Panc1 (cell line): ENCODE results near the gene FAN1. TPM values are rescaled to one million over a fixed set of nuclear protein-coding genes. Genes with fewer than 3 reads are reported as not detected.

ENCODE experiments used
- ATAC-seq: fragments of 200-7000 bp; cut with Tn5 transposase; 2 replicates; pipeline ENCODE4 v1.9.1; 2020; ENCODE audit warnings: mild to moderate bottlenecking, moderate library complexity
- BruUV-seq: library from RNA; stranded (reverse); fragments of 400-500 nt; replicated peaks from 2 replicates; lab custom pipeline; 2021; lab: Mats Ljungman, UMichigan
- CTCF ChIA-PET: fragments of 300-600 bp; sonication (Branson Sonifier 250); formaldehyde crosslinking; loops from one replicate; lab custom pipeline; 2022; ENCODE audit warnings: antibody characterized with exemption; lab: Charles Lee
- POLR2A ChIA-PET: fragments of 300-600 bp; sonication (Branson Sonifier 250); formaldehyde crosslinking; loops from one replicate; lab custom pipeline; 2022; ENCODE audit warnings: antibody characterized with exemption; lab: Charles Lee
- DNase-seq: peaks from one replicate; pipeline ENCODE4 v3.0.0-alpha.2; 2010; ENCODE audit warnings: low read depth, low spot score
- H3K27ac ChIP-seq: 2 replicates; pipeline ENCODE4 v1.5.1; 2011; ENCODE audit warnings: mild to moderate bottlenecking, low read length, inconsistent platforms
- H3K27me3 ChIP-seq: fragments of 200-500 bp; sonication (Bioruptor generic); 2 replicates; pipeline ENCODE4 v1.6.0; 2014; ENCODE audit warnings: low read length, inconsistent platforms; ENCODE audit not compliant: control insufficient read depth, insufficient read depth
- H3K36me3 ChIP-seq: fragments of 200-500 bp; sonication (Bioruptor generic); 2 replicates; pipeline ENCODE4 v1.5.1; 2014; ENCODE audit warnings: inconsistent platforms, mild to moderate bottlenecking, low read length, moderate library complexity; ENCODE audit not compliant: control insufficient read depth, insufficient read depth
- H3K4me1 ChIP-seq: 2 replicates; pipeline ENCODE4 v1.5.1; 2011; ENCODE audit warnings: inconsistent platforms, mild to moderate bottlenecking, low read length, moderate library complexity; ENCODE audit not compliant: control insufficient read depth, insufficient read depth
- H3K4me3 ChIP-seq, 2 experiments: 2 replicates each; pipeline ENCODE4 v1.5.1; 2011 to 2012; ENCODE audit warnings: low read depth in 2 of 2, low read length in 2 of 2, mild to moderate bottlenecking in 2 of 2, inconsistent platforms in 1 of 2, moderate library complexity in 1 of 2
- H3K9me3 ChIP-seq: fragments of 200-500 bp; sonication (Bioruptor generic); 2 replicates; pipeline ENCODE4 v1.5.1; 2014; ENCODE audit warnings: low read depth, mild to moderate bottlenecking, inconsistent platforms, low read length, moderate library complexity; ENCODE audit not compliant: control insufficient read depth, insufficient read depth
- CTCF ChIP-seq: fragments of 450-650 bp; IDR thresholded peaks from 2 replicates; pipeline ENCODE4 v1.5.1; 2017; ENCODE audit warnings: mild to moderate bottlenecking
- POLR2AphosphoS5 ChIP-seq: IDR thresholded peaks from 2 replicates; pipeline ENCODE4 v1.6.1; 2012; ENCODE audit warnings: mild to moderate bottlenecking, low read depth, low read length, moderate library complexity
- REST ChIP-seq, 2 experiments: IDR thresholded peaks; 2 replicates each; pipeline ENCODE4 v1.6.1; 2011 to 2012; ENCODE audit warnings: low read depth in 2 of 2, control low read depth in 1 of 2, low read length in 1 of 2, mild to moderate bottlenecking in 1 of 2, moderate library complexity in 1 of 2; ENCODE audit not compliant: insufficient read depth in 1 of 2
- SIN3A ChIP-seq: IDR thresholded peaks from 2 replicates; pipeline ENCODE4 v1.6.1; 2012; ENCODE audit warnings: low read depth, mild to moderate bottlenecking, low read length, moderate library complexity, borderline replicate concordance; ENCODE audit not compliant: insufficient read depth
- TCF7L2 ChIP-seq: IDR thresholded peaks from 2 replicates; pipeline ENCODE4 v1.6.1; 2011; ENCODE audit warnings: mild to moderate bottlenecking, low read depth, low read length, inconsistent platforms
- in situ Hi-C: cut with HindIII; loops from 2 replicates; pipeline ENCODE4 v1.10.0; 2016; ENCODE audit warnings: low sequenced_read_pairs, low pct_unique_long_range_greater_than_20kb
- intact Hi-C: fragments of 100-400 bp; cut with micrococcal nuclease; formaldehyde crosslinking; loops from one replicate; pipeline ENCODE4 v1.10.0; 2022; ENCODE audit not compliant: unreplicated experiment
- total RNA-seq: library from RNA; stranded (reverse); gene quantifications from one replicate; pipeline ENCODE4 v1.2.1, GENCODE V29; 2021; ENCODE audit not compliant: unreplicated experiment

Gene FAN1
- total RNA-seq, 1 experiment from 2014 or later = 16.4 TPM

- H3K27me3 ChIP-seq = no peaks in the 10 kb centered on the region
- TF ChIP-seq POLR2AphosphoS5 = no peak
- TF ChIP-seq CTCF = no peak
- no peak for TF ChIP-seq SIN3A
- ATAC-seq (no peak), DNase-seq (no peak)
- CTCF ChIA-PET = no interaction called here
- no peak overlapping the region for H3K27ac ChIP-seq
- POLR2A ChIA-PET = no interaction called here
- H3K4me1 ChIP-seq = no peaks in the 10 kb centered on the region
- no peaks in the 10 kb centered on the region for H3K9me3 ChIP-seq
- peaks cover 31% of the 10 kb centered on the region for H3K36me3 ChIP-seq
- in situ Hi-C loops = no loop called here
- H3K4me3 ChIP-seq = no peak overlapping the region
- intact Hi-C loops = no loop called here
- BruUV-seq = no TSS peak
Measured at GRCh38 chr15:30940359-30940758, 36.6 kb downstream of the FAN1 start.

GRCh38 chr15:30941520-30941919 is 37.8 kb downstream of the FAN1 start:
- H3K4me1 ChIP-seq = no peaks in the 10 kb centered on the region
- no peak for TF ChIP-seq CTCF
- no peak for TF ChIP-seq TCF7L2
- no peak for TF ChIP-seq SIN3A
- no peak for TF ChIP-seq POLR2AphosphoS5
- no peak for TF ChIP-seq REST (IDR thresholded peaks at IDR 0.05; ENCODE audit: insufficient read depth in 1 of 2, low read depth in 2 of 2, low read length in 1 of 2)
- ATAC-seq = no peak
- no peaks in the 10 kb centered on the region for H3K27me3 ChIP-seq
- ChIA-PET POLR2A (no interaction called here), CTCF (no interaction called here)
- intact Hi-C loops (no loop called here), in situ Hi-C loops (no loop called here)
- no peak overlapping the region for H3K27ac ChIP-seq
- H3K36me3 ChIP-seq = peaks cover 31% of the 10 kb centered on the region
- no peaks in the 10 kb centered on the region for H3K9me3 ChIP-seq
- H3K4me3 ChIP-seq = no peak overlapping the region
- DNase-seq = no peak
- no TSS peak for BruUV-seq
